Nephron progenitor cell (in vitro differentiated cells): ENCODE measurements around the gene GCLM.

Experiments used
- DNase-seq: peaks from one replicate; pipeline ENCODE4 v3.0.0; 2021
- H3K27ac Mint-ChIP-seq: 2 replicates; pipeline ENCODE4 v1.8.0; 2021; ENCODE audit warnings: mild to moderate bottlenecking, moderate library complexity, mixed read lengths
- H3K27me3 Mint-ChIP-seq: 2 replicates; pipeline ENCODE4 v1.8.0; 2021; ENCODE audit warnings: mild to moderate bottlenecking, low read depth, mixed read lengths; ENCODE audit not compliant: poor library complexity
- H3K36me3 Mint-ChIP-seq: 2 replicates; pipeline ENCODE4 v1.8.0; 2021; ENCODE audit warnings: low read depth, mixed read lengths
- H3K4me1 Mint-ChIP-seq: 2 replicates; pipeline ENCODE4 v1.8.0; 2021; ENCODE audit warnings: mixed read lengths
- H3K4me3 Mint-ChIP-seq: 2 replicates; pipeline ENCODE4 v1.8.0; 2021; ENCODE audit warnings: mild to moderate bottlenecking, moderate library complexity, mixed read lengths
- H3K9me3 Mint-ChIP-seq: 2 replicates; pipeline ENCODE4 v1.8.0; 2021; ENCODE audit warnings: mild to moderate bottlenecking, moderate library complexity, mixed read lengths
- CTCF ChIP-seq: fragments of 200-600 bp; sonication (generic); IDR thresholded peaks from 2 replicates; pipeline ENCODE4 v1.5.0; 2021; ENCODE audit warnings: antibody characterized with exemption

The GCLM gene

GRCh38 chr1:93904228-93904627, 5.0 kb downstream of the GCLM start:
- peaks cover 25% of the 10 kb centered on the region for H3K4me1 Mint-ChIP-seq
- DNase-seq, result no peak
- H3K27ac Mint-ChIP-seq, result no peak overlapping the region
- H3K4me3 Mint-ChIP-seq, result no peak overlapping the region
- peaks cover 5% of the 10 kb centered on the region for H3K27me3 Mint-ChIP-seq
- H3K9me3 Mint-ChIP-seq, result no peaks in the 10 kb centered on the region
- no peak for TF ChIP-seq CTCF
- no peaks in the 10 kb centered on the region for H3K36me3 Mint-ChIP-seq

GRCh38 chr1:93900723-93901504, 8.3 kb downstream of the GCLM start:
- no peak for TF ChIP-seq CTCF
- DNase-seq, result no peak
- Mint-ChIP-seq H3K27me3 (peaks cover 3% of the 10 kb centered on the region), H3K4me3 (no peak overlapping the region), H3K9me3 (no peaks in the 10 kb centered on the region), H3K36me3 (no peaks in the 10 kb centered on the region), H3K27ac (no peak overlapping the region), H3K4me1 (peaks cover 4% of the 10 kb centered on the region)

- Mint-ChIP-seq H3K27ac (no peak overlapping the region), H3K4me1 (peaks cover 4% of the 10 kb centered on the region), H3K9me3 (no peaks in the 10 kb centered on the region), H3K27me3 (peaks cover 3% of the 10 kb centered on the region), H3K36me3 (no peaks in the 10 kb centered on the region), H3K4me3 (no peak overlapping the region)
- no peak for TF ChIP-seq CTCF
- DNase-seq, result no peak
Measured at GRCh38 chr1:93899543-93900207, 9.6 kb downstream of the GCLM start.

GRCh38 chr1:93888900-93889299, 20.3 kb downstream of the GCLM start:
- H3K36me3 Mint-ChIP-seq, result no peaks in the 10 kb centered on the region
- H3K4me1 Mint-ChIP-seq, result no peaks in the 10 kb centered on the region
- no peaks in the 10 kb centered on the region for H3K9me3 Mint-ChIP-seq
- no peak for DNase-seq
- TF ChIP-seq CTCF, result no peak
- H3K4me3 Mint-ChIP-seq, result no peak overlapping the region
- no peaks in the 10 kb centered on the region for H3K27me3 Mint-ChIP-seq
- no peak overlapping the region for H3K27ac Mint-ChIP-seq

GRCh38 chr1:93882269-93882668, 27.0 kb downstream of the GCLM start:
- Mint-ChIP-seq H3K4me1 (peaks cover 20% of the 10 kb centered on the region), H3K4me3 (no peak overlapping the region), H3K27me3 (no peaks in the 10 kb centered on the region), H3K9me3 (no peaks in the 10 kb centered on the region), H3K27ac (no peak overlapping the region), H3K36me3 (peaks cover 4% of the 10 kb centered on the region)
- DNase-seq, result no peak
- no peak for TF ChIP-seq CTCF

- H3K27ac Mint-ChIP-seq, result no peak overlapping the region
Measured at GRCh38 chr1:93880731-93881130, 28.5 kb downstream of the GCLM start.

More at GRCh38 chr1:93880731-93881130, 28.5 kb downstream of the GCLM start:
- H3K4me1 Mint-ChIP-seq, result peaks cover 33% of the 10 kb centered on the region
- DNase-seq, result no peak
- peak overlapping the region; percentile 7 for H3K4me3 Mint-ChIP-seq
- no peaks in the 10 kb centered on the region for H3K27me3 Mint-ChIP-seq
- TF ChIP-seq CTCF, result no peak
- H3K9me3 Mint-ChIP-seq, result no peaks in the 10 kb centered on the region
- peaks cover 17% of the 10 kb centered on the region for H3K36me3 Mint-ChIP-seq
